COLO829 (cell line): Measurements from ENCODE around the gene ARHGAP15.
"Not testable (repeated sequence)": the region's sequence is repeated elsewhere in the genome, so short reads cannot be mapped to it uniquely, and the experiment has no call there.

Experiments
- DNase-seq: peaks from one replicate; pipeline ENCODE4 v3.0.0; 2012; ENCODE audit warnings: low spot score

ARHGAP15 gene

GRCh38 chr2:143128681-143129580, at the start of gene ARHGAP15:
Gene ARHGAP15 (plus strand): TSS chr2:143129419.
- DNase-seq = no peak

DNA sequence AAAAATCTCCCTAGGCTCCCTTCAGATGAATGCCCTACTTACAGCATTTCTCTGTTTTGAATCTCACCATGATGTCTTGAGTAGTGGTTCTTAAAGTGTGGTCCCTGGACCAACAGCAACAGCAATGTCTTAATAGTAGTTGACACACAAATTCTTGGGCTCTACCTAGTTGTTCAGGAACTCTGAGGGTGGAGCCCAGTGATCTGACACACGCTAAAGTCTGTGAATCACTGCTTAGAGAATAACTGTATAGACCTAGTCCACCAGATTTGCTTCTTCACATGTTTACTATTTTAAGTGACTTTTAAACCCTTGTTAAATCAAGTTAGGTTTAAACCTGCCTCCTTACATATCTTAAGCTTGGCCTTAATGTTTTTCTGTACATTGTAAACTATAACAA, 47.6 kb upstream of the ARHGAP15 start:
- no peak for DNase-seq

- DNase-seq = peak; percentile 62
Measured at GRCh38 chr2:143083636-143084035, 45.6 kb upstream of the ARHGAP15 start.

DNA sequence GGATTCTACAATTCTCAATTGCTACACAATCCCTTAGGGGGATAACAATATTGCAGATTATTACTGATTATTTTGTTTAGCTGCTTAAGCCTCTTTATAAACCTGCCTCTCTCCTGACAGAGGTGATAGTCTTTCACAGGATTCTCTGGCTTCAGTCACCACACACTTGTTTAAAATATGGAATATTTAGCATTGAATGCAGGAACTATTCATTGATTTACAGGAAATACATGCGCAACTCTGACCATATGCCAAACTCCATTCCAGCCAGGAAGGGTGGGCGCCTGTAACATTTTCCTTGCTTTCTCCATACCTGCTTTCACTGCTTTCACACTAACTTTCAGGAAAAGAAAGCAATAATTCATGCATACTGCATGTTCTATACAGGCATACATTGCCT, 44.8 kb upstream of the ARHGAP15 start:
- DNase-seq = no peak

- DNase-seq = no peak
Measured at GRCh38 chr2:143085125-143085784, 44.0 kb upstream of the ARHGAP15 start.

DNA sequence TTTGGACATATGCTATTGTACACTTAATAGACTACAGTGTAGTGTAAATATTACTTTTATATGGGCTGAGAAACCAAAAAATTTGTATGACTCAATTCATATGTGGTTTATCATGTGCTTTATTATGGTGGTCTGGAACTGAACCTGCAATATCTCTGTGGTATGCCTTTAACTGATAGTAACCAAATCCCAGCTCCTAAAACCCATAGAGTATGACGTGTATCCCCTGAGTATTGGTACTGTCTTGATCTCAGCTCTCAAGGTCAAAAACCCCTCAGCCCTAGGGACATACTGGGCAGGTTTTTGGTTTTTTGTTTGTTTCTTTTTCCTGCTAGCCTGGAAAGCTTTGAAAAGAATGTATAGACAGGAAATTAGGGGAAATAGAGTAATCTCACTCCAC, 42.2 kb upstream of the ARHGAP15 start:
- no peak for DNase-seq

DNA sequence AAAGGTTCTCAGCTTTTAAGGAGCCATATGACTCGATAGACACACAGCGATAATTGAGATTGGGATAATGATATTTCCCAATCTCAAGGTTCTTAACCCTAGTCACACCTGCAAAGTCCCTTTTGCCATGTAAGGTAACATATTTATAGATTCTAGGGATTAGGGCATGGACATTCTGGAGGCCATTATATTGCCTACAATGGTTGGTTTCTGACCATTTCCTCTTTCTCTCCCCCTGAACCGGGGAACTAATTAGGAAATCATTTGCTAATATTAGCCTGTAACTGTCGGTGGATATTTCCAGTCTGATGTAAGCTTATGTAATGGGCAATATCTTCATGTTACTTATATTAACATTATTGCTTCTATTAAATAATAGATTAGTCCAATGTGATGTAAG, 40.8 kb upstream of the ARHGAP15 start:
- DNase-seq = no peak

DNA sequence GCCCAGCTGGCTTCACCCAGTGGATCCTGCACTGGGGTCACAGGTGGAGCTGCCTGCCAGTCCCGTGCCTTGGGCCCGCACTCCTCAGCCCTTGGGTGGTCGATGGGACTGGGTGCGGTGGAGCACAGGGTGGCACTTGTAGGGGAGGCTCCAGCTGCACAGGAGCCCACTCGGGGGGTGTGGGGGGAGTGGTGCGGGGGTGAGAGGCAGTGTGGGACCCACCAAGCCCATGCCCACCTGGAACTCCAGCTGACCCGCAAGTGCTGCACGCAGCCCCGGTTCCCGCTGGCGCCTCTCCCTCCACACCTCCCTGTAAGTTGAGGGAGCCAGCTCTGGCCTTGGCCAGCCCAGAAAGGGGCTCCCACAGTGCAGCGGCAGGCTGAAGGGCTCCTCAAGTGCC, 39.7 kb upstream of the ARHGAP15 start:
- DNase-seq = not testable (repeated sequence)

DNA sequence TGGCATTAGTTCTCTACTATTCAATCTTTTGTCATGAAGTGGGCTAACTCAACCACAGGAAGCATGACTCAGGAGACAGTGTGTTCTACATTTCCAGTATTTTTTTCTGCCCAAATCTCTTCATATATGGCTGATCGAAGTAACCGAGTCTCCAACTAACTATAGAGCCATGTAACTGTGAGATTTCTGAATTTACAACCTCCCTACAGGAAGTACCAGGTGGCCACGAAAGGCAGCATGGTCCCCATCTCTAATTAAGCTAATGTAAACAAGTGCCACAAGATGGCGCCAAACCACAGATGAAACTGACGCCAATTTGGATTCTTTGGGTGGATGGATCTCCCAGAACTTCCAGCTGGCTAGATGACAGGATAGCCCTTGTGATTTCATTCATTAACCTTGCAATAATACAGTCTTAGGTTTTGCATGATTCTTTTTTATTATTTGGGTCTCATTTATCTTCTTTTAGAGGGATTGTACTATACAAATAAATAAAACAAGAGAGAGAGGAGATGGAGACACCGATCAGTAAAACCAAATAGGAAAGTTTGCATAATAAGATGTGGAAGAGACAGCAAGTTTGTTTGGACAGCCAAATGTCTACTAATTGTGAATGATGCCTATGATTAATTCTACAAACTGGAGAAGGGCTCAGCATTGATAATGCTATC, 18.3 kb upstream of the ARHGAP15 start:
- peak; percentile 51 for DNase-seq

DNA sequence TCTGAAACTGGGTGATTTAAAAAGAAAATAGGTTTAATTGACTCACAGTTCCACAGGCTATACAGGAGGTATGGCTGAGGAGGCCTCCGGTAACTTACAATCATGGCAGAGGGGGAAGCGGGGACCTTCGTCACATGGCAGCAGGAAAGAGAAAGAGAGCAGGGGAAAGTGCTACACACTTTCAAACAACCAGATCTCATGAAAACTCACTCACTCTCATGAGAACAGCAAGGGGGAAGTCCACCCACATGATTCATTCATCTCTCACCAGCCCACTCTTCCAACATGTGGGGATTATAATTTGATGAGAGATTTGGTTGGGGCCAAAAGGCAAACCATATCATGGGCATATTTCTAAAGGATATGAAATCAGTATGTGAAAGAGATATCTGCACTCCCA, 12.0 kb upstream of the ARHGAP15 start:
- no peak for DNase-seq

DNA sequence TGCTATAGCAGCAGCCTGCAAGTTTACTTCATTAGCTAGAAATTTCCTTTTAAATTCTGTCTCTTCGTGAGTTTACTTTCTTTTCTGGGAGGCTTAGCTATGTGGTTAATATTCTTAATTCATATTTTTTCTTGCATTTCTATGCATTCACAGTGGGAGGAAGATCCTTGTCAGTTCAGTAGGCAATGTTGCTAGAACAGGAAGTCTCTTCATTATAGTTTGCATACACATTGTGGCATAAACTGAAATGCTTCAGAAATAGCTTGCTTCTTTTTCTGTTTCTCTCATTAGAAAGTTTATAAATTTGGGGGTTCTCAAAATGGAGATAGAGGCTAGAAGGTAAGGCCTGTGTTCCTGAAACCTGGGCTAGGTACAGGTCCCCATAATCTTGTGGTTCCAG, 8.1 kb upstream of the ARHGAP15 start:
- DNase-seq = no peak

- DNase-seq = no peak
Measured at GRCh38 chr2:143121957-143122356, 7.3 kb upstream of the ARHGAP15 start.

DNA sequence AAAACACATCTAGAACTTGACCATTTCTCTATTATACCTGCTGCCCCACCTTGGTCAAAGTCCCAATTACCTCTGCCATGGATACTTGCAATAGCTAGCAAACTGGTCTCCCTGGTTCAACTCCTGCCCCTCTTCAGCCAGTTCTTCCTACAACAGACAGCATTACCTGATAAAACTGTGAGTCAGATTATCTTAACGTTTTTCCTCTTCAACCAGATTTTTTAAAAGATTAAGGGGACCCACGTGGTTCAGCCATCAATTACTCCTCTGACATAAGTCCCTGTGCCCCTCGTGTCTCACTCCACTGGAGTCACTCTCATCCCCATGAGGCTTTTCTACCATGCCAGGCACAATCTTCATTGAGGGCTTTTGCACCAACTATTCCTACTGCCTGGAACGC, 5.3 kb upstream of the ARHGAP15 start:
- DNase-seq = no peak

GRCh38 chr2:143124445-143124844, 4.8 kb upstream of the ARHGAP15 start:
- no peak for DNase-seq

DNA sequence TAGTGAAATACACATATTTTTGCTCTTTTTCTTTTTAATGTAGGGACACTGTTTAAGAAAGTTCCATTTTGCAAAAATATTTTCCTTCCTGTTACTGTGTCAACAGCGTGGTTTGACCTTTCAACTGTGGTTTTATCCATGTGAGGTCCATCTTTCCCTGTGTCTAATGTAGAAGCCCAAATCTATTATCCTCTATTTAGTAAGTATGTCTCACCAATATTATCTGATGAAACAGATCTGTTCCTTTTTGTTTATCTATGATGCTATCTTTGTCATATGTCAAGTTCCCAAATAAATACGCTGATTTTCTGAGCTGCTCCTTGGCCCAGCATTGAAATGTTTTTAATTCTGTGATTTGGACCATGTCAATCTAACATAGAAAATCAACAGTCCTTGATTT, 3.5 kb upstream of the ARHGAP15 start:
- no peak for DNase-seq

DNA sequence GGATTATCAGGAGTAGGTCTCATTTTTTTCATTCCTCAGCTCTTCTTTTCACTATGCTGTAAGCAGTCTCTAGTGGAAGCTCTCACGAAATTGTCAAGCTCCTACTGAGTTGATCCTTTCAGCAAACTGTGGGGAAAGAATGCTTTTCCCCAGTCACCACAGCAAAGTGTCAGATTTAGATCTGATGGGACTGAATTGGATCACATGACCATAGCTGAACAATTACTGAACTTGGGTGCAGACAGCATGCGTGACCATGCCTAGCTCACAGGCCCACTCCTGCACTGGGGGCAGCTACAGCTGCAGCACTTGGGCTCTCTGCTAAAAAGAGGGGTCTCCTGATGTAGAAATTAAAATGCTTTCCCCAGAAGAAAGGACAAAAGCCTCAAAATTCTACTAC, 3.1 kb downstream of the ARHGAP15 start:
- no peak for DNase-seq

DNA sequence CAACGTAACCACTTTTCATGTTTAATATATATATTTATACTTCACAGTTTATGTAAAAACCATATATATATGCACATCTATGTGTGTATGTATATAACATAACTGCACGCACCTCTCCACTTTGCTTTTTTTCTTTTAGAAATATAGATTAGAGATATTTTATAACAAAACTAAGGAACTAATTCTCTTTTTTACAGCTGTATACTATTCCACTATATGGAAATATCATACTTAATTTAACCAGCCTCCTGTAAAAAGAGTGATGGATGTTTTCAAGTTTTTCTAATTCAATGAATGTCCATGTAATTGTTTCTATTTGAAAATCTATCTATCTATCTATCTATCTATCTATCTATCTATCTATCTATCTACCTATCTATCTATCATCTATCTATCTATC, 4.6 kb downstream of the ARHGAP15 start:
- DNase-seq = no peak

DNA sequence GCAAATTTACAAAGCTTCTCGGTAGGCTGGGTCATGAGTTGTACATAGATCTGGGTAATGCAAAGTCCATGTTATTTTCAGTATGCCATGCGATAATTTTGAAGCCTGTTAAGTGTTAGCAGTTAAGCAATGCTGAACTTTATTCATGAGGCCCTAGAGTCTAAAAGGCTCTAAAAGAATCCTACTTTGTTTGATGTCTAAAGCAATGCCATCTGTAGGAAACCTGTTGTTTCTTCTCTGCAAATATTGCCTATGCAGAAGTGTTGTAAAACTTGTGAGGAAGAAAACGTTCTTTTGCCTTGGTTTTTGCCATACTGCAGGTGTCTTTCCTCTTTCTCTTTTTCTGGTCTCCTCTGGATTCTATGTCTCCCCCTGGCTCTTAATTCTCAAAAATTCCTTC, 9.1 kb downstream of the ARHGAP15 start:
- no peak for DNase-seq

DNA sequence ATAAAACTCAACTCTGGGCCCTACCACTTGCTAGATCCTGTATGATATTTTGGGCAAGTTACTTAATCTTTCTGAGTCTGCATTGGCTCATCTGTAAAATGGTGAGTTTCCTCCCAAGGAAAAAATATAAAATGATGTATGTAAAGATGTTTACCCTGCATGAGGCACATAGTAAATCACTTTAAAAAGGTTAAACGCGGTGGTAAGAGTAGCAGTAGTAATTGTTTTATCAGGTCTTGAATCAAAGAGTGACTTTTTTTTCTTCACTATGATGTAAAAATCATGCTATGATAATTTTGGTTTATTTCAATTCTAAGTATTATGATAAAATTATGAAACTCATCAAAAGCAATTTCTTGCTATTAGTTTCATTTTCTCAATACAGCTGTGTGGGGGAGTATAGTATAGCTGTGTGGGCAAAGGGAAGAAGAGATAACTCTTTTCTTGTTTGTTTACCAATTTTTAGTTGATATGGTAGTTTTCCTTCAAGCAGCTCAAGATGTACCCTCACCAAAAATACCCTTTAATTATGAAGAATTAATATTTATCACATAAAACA, 10.7 kb downstream of the ARHGAP15 start:
- DNase-seq = no peak

GRCh38 chr2:143140864-143141661, 11.8 kb downstream of the ARHGAP15 start:
- no peak for DNase-seq

DNA sequence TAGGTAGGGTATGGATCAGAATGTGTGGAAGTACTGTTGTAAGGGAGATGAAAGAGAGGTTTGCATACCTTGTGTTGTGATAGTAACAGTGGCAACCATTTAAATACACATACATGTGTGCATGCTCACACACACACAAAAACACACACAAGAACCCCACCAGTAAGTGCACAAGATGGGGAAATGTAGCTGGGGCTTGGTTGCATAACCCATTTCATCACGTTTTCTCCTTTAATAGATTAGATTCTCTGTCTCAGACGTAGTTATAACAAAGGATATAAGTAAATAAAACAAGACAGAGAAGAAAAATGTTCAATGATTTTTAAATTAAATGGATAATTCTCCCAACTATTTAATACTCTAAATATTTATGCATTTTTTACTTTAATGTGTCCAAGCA, 13.4 kb downstream of the ARHGAP15 start:
- no peak for DNase-seq
